Astrocyte (in vitro differentiated cells and primary cell): ENCODE measurements around the gene CDKAL1. TPM values are rescaled to one million over a fixed set of nuclear protein-coding genes. Genes with fewer than 3 reads are reported as not detected.
"Not testable (repeated sequence)": the region's sequence is repeated elsewhere in the genome, so short reads cannot be mapped to it uniquely, and the experiment has no call there.

Experiments used
- DNase-seq: peaks from one replicate; pipeline ENCODE4 v3.0.0-alpha.2; 2010; ENCODE audit warnings: low read depth
- FAIRE-seq: peaks from 2 replicates; lab custom pipeline; 2011; peaks lifted over from hg19 to GRCh38; lab: Jason Lieb, UNC
- H2AFZ ChIP-seq: 2 replicates; pipeline ENCODE4 v1.6.0; 2012; ENCODE audit warnings: low read depth, low read length, inconsistent platforms
- H3K27ac ChIP-seq: 2 replicates; pipeline ENCODE4 v1.5.1; 2011; ENCODE audit warnings: low read depth, low read length, inconsistent platforms
- H3K27me3 ChIP-seq: 2 replicates; pipeline ENCODE4 v1.6.0; 2011; ENCODE audit warnings: low read length, inconsistent platforms; ENCODE audit not compliant: insufficient read depth
- H3K36me3 ChIP-seq: 2 replicates; pipeline ENCODE4 v1.5.1; 2011; ENCODE audit warnings: low read length, inconsistent platforms; ENCODE audit not compliant: insufficient read depth
- H3K4me1 ChIP-seq: 2 replicates; pipeline ENCODE4 v1.5.1; 2011; ENCODE audit warnings: low read length, inconsistent platforms; ENCODE audit not compliant: insufficient read depth
- H3K4me2 ChIP-seq: 2 replicates; pipeline ENCODE4 v1.6.0; 2012; ENCODE audit warnings: low read length, inconsistent platforms
- H3K4me3 ChIP-seq: 2 replicates; pipeline ENCODE4 v1.5.1; 2011; ENCODE audit warnings: low read depth, mild to moderate bottlenecking, low read length, inconsistent platforms; ENCODE audit not compliant: insufficient read depth
- H3K79me2 ChIP-seq: 2 replicates; pipeline ENCODE4 v1.6.0; 2012; ENCODE audit warnings: mild to moderate bottlenecking, low read length, inconsistent platforms; ENCODE audit not compliant: insufficient read depth
- H3K9ac ChIP-seq: 2 replicates; pipeline ENCODE4 v1.6.0; 2012; ENCODE audit warnings: mild to moderate bottlenecking, low read length, inconsistent platforms
- H3K9me3 ChIP-seq: 2 replicates; pipeline ENCODE4 v1.5.1; 2012; ENCODE audit warnings: low read depth, mild to moderate bottlenecking, low read length, inconsistent platforms; ENCODE audit not compliant: insufficient read depth
- H4K20me1 ChIP-seq: 2 replicates; pipeline ENCODE4 v1.6.0; 2012; ENCODE audit warnings: low read length, inconsistent platforms; ENCODE audit not compliant: insufficient read depth
- H3K27ac Mint-ChIP-seq: one replicate; pipeline ENCODE4 v1.8.0; 2021; ENCODE audit warnings: mild to moderate bottlenecking, mixed read lengths; ENCODE audit not compliant: unreplicated experiment
- H3K27me3 Mint-ChIP-seq: one replicate; pipeline ENCODE4 v1.8.0; 2021; ENCODE audit warnings: low read depth, mixed read lengths; ENCODE audit not compliant: unreplicated experiment
- H3K36me3 Mint-ChIP-seq: one replicate; pipeline ENCODE4 v1.8.0; 2021; ENCODE audit warnings: low read depth, mixed read lengths; ENCODE audit not compliant: unreplicated experiment
- H3K4me1 Mint-ChIP-seq: one replicate; pipeline ENCODE4 v1.8.0; 2021; ENCODE audit warnings: low read depth, mixed read lengths; ENCODE audit not compliant: unreplicated experiment
- H3K4me3 Mint-ChIP-seq: one replicate; pipeline ENCODE4 v1.8.0; 2021; ENCODE audit warnings: mild to moderate bottlenecking, moderate library complexity, mixed read lengths; ENCODE audit not compliant: unreplicated experiment
- H3K9me3 Mint-ChIP-seq: one replicate; pipeline ENCODE4 v1.8.0; 2021; ENCODE audit warnings: mild to moderate bottlenecking, mixed read lengths; ENCODE audit not compliant: unreplicated experiment
- EZH2 ChIP-seq: IDR thresholded peaks from 2 replicates; pipeline ENCODE4 v1.6.1; 2012; ENCODE audit warnings: mild to moderate bottlenecking, low read length, inconsistent platforms; ENCODE audit not compliant: insufficient read depth
- total RNA-seq: library from RNA; stranded (reverse); gene quantifications from 2 replicates; pipeline ENCODE4 v1.2.1, GENCODE V29; 2021
- TF ChIP-seq, protein P1 (sequence below): IDR thresholded peaks from 2 replicates; pipeline ENCODE4 v1.5.1; 2011; ENCODE audit warnings: low read depth, mild to moderate bottlenecking, inconsistent platforms, low read length, moderate library complexity; ENCODE audit not compliant: insufficient read depth

CDKAL1 gene
- total RNA-seq, 1 donor from 2014 or later = 13.7 TPM

DNA sequence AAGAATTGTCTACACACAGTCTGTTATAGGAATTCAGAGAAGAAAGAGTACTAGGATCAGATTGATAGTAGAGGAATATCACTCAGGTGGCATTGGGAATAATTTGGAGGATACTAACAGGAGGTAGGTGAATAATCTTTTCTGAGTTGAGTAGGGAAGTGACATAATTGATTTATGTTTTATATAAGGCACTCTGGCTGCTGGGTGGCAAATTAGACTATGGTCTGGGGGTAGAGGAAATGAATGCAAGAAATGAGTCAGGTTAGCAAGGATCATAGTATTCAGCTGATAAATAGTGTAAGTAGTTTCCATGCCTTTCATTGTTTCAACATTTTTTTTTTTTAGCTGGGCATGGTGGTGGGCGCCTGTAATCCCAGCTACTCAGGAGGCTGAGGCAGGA, 113.3 kb downstream of the CDKAL1 start:
- Mint-ChIP-seq H3K27ac (no peak overlapping the region), H3K9me3 (no peaks in the 10 kb centered on the region), H3K4me3 (no peak overlapping the region), H3K4me1 (peaks cover 3% of the 10 kb centered on the region), H3K27me3 (no peaks in the 10 kb centered on the region), H3K36me3 (peaks cover 1% of the 10 kb centered on the region)
- no peaks in the 10 kb centered on the region for H4K20me1 ChIP-seq
- H2AFZ ChIP-seq = no peak overlapping the region
- H3K79me2 ChIP-seq = no peaks in the 10 kb centered on the region
- no peak overlapping the region for H3K27ac ChIP-seq
- no peaks in the 10 kb centered on the region for H3K27me3 ChIP-seq
- DNase-seq = no peak
- no peaks in the 10 kb centered on the region for H3K4me1 ChIP-seq
- no peak overlapping the region for H3K4me3 ChIP-seq
- H3K9ac ChIP-seq = no peak overlapping the region
- TF ChIP-seq, protein P1, sequence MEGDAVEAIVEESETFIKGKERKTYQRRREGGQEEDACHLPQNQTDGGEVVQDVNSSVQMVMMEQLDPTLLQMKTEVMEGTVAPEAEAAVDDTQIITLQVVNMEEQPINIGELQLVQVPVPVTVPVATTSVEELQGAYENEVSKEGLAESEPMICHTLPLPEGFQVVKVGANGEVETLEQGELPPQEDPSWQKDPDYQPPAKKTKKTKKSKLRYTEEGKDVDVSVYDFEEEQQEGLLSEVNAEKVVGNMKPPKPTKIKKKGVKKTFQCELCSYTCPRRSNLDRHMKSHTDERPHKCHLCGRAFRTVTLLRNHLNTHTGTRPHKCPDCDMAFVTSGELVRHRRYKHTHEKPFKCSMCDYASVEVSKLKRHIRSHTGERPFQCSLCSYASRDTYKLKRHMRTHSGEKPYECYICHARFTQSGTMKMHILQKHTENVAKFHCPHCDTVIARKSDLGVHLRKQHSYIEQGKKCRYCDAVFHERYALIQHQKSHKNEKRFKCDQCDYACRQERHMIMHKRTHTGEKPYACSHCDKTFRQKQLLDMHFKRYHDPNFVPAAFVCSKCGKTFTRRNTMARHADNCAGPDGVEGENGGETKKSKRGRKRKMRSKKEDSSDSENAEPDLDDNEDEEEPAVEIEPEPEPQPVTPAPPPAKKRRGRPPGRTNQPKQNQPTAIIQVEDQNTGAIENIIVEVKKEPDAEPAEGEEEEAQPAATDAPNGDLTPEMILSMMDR = no peak
- TF ChIP-seq EZH2 = no peak
- no peak for FAIRE-seq
- H3K4me2 ChIP-seq = no peak overlapping the region
- H3K36me3 ChIP-seq = no peaks in the 10 kb centered on the region
- H3K9me3 ChIP-seq = no peaks in the 10 kb centered on the region

DNA sequence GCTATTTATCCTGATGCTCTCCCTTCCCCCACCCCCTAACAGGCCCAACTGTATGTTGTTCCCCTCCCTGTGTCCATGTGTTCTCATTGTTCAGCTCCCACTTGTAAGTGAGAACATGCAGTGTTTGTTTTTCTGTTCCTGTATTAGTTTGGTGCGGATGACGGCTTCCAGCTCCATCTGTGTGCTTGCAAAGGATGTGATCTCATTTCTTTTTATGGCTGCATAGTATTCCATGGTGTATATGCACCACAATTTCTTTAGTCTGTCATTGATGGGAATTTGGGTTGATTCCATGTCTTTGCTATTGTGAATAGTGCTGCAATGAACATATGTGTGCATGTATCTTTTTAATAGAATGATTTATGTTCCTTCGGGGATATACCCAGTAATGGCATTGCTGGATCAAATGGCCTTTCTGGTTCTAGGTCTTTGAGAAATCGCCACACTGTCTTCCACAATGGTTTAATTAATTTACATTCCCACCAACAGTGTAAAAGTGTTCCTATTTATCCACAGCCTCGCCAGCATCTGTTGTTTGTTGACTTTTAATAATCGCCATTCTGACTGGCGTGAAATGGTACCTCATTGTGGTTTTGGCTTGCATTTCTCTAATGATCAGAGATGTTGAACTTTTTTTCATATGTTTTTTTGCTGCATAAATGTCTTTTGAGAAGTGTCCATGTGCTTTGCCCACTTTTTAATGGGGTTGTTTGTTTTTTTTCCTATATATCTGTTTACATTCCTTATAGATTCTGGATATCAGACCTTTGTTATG, 115.6 kb downstream of the CDKAL1 start:
- not testable (repeated sequence) for H3K9me3 Mint-ChIP-seq, FAIRE-seq

DNA sequence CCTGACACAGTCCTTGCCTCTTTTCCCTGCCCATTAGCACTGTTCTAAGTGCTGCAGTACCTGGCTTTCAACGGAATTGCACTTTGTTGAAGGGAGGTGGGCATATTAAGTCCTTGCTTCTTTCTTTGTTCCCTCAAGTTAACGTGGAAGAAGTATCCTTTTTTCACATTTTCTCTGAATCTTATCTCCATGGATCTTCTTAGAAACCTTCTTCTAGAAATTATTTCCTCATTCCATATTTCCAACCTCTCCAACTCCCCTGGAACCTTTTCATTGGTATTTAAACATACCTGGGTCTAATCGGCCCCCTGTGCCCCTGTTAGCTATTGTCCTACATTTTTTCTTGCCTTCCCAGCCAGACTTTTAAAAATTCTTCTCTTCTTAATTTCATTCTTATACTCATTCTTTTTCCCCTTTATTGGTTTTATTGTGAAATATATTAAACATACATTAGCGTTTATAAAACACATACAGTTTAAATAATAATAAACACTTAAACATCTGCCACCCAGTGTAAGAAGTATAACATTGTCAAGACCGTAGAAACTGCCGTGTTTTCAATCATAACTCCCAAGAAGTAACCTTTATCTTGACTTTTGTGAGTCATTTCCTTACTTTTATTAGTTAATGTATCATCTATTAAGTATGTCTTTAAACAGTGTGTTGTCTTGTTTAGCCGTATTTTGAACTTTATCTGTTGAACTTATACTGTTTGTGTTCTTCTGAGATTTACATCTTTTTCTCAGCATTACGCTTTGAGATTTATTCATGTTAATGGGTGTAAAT, 118.2 kb downstream of the CDKAL1 start:
- H3K36me3 Mint-ChIP-seq = no peaks in the 10 kb centered on the region
- no peaks in the 10 kb centered on the region for H3K36me3 ChIP-seq
- no peaks in the 10 kb centered on the region for H4K20me1 ChIP-seq
- H3K27ac Mint-ChIP-seq = no peak overlapping the region
- H3K4me1 Mint-ChIP-seq = peaks cover 8% of the 10 kb centered on the region
- FAIRE-seq (no peak), DNase-seq (peak; percentile 33)
- H3K9ac ChIP-seq = no peak overlapping the region
- no peaks in the 10 kb centered on the region for H3K27me3 ChIP-seq
- no peaks in the 10 kb centered on the region for H3K27me3 Mint-ChIP-seq
- peak overlapping the region; percentile 22 for H3K27ac ChIP-seq
- no peak overlapping the region for H2AFZ ChIP-seq
- no peak overlapping the region for H3K4me3 ChIP-seq
- H3K79me2 ChIP-seq = no peaks in the 10 kb centered on the region
- no peaks in the 10 kb centered on the region for H3K9me3 ChIP-seq
- H3K4me2 ChIP-seq = peak overlapping the region; percentile 3
- TF ChIP-seq EZH2 = no peak
- TF ChIP-seq, protein P1 = no peak
- no peaks in the 10 kb centered on the region for H3K4me1 ChIP-seq
- no peak overlapping the region for H3K4me3 Mint-ChIP-seq
- H3K9me3 Mint-ChIP-seq = no peaks in the 10 kb centered on the region

More for the DNA sequence above, 115.6 kb downstream of the CDKAL1 start:
- H3K4me1 Mint-ChIP-seq, H2AFZ ChIP-seq, H3K9ac ChIP-seq, DNase-seq, H4K20me1 ChIP-seq, H3K27me3 ChIP-seq, H3K4me1 ChIP-seq, H3K27ac Mint-ChIP-seq, H3K4me3 Mint-ChIP-seq, H3K79me2 ChIP-seq, H3K4me3 ChIP-seq, H3K36me3 Mint-ChIP-seq, H3K36me3 ChIP-seq, H3K9me3 ChIP-seq, H3K27ac ChIP-seq, H3K4me2 ChIP-seq, H3K27me3 Mint-ChIP-seq: not testable (repeated sequence)
